Lower lobe of right lung (tissue), 2 donors: ENCODE measurements around the gene IKBIP. TPM values are rescaled to one million over a fixed set of nuclear protein-coding genes. Genes with fewer than 3 reads are reported as not detected.

Experiments used
- ATAC-seq, 2 donors: fragments of 200-7000 bp; cut with Tn5 transposase; one replicate each; pipeline ENCODE4 v1.9.1; 2020 to 2022; ENCODE audit warnings: mild to moderate bottlenecking in 2 of 2, moderate library complexity in 2 of 2
- DNase-seq: peaks from one replicate; pipeline ENCODE4 v3.0.0-alpha.2; 2020
- H3K27ac ChIP-seq: fragments of 200-600 bp; one replicate; pipeline ENCODE4 v1.8.0; 2022
- H3K27me3 ChIP-seq: fragments of 200-600 bp; one replicate; pipeline ENCODE4 v1.8.0; 2022; ENCODE audit warnings: low read depth
- H3K36me3 ChIP-seq: fragments of 200-600 bp; one replicate; pipeline ENCODE4 v1.8.0; 2022; ENCODE audit warnings: mild to moderate bottlenecking
- H3K4me1 ChIP-seq: fragments of 200-600 bp; one replicate; pipeline ENCODE4 v1.8.0; 2022
- H3K4me3 ChIP-seq: fragments of 200-600 bp; one replicate; pipeline ENCODE4 v1.8.0; 2022; ENCODE audit warnings: mild to moderate bottlenecking
- H3K9me3 ChIP-seq: fragments of 200-600 bp; one replicate; pipeline ENCODE4 v1.8.0; 2022
- CTCF ChIP-seq: fragments of 200-600 bp; IDR thresholded peaks from one replicate; pipeline ENCODE4 v1.8.0; 2022; ENCODE audit warnings: antibody characterized with exemption, mild to moderate bottlenecking
- intact Hi-C: fragments of 100-400 bp; cut with DNase I; formaldehyde crosslinking; loops from one replicate; pipeline ENCODE4 v1.11.0; 2022
- total RNA-seq: library from RNA; stranded (reverse); fragmentation: NEBNext Ultra II Directional; extraction: Animal tissue kit (Norgen Biotek cat#: 25700); gene quantifications from one replicate; pipeline ENCODE4 v1.2.1, GENCODE V29; 2021
- donor health status: DM: no; HTN: yes; CAD: no; lungs with severe emphysema.

IKBIP gene
- total RNA-seq, 1 donor from 2014 or later = 13.4 TPM

GRCh38 chr12:98660521-98660920, 15.9 kb upstream of the IKBIP start:
- H3K36me3 ChIP-seq = peaks cover 91% of the 10 kb centered on the region
- DNase-seq (no peak), ATAC-seq (peak in 1 of 2 donors; percentile 52)

GRCh38 chr12:98656289-98657101, 11.9 kb upstream of the IKBIP start:
- DNase-seq (no peak), ATAC-seq (no peak)
- Histone ChIP-seq H3K9me3 (no peaks in the 10 kb centered on the region), H3K36me3 (peaks cover 68% of the 10 kb centered on the region), H3K27ac (no peak overlapping the region), H3K4me1 (no peaks in the 10 kb centered on the region), H3K4me3 (no peak overlapping the region), H3K27me3 (no peaks in the 10 kb centered on the region)
- intact Hi-C loops = no loop called here
- TF ChIP-seq CTCF = no peak

More at GRCh38 chr12:98660521-98660920, 15.9 kb upstream of the IKBIP start:
- TF ChIP-seq CTCF = no peak
- no peak overlapping the region for H3K4me3 ChIP-seq
- H3K4me1 ChIP-seq = no peaks in the 10 kb centered on the region
- intact Hi-C loops = no loop called here
- H3K27me3 ChIP-seq = no peaks in the 10 kb centered on the region
- H3K9me3 ChIP-seq = no peaks in the 10 kb centered on the region
- no peak overlapping the region for H3K27ac ChIP-seq

GRCh38 chr12:98653866-98654493, 9.4 kb upstream of the IKBIP start:
- DNase-seq = no peak
- intact Hi-C loops = no loop called here
- Histone ChIP-seq H3K9me3 (no peaks in the 10 kb centered on the region), H3K4me3 (no peak overlapping the region), H3K4me1 (no peaks in the 10 kb centered on the region), H3K27ac (no peak overlapping the region), H3K27me3 (no peaks in the 10 kb centered on the region), H3K36me3 (peaks cover 67% of the 10 kb centered on the region)
- ATAC-seq = peak in 1 of 2 donors; percentile 59
- peak; percentile 64 for TF ChIP-seq CTCF

GRCh38 chr12:98651328-98651727, 6.7 kb upstream of the IKBIP start:
- H3K27me3 ChIP-seq = no peaks in the 10 kb centered on the region
- intact Hi-C loops = no loop called here
- TF ChIP-seq CTCF = no peak
- H3K9me3 ChIP-seq = no peaks in the 10 kb centered on the region
- no peak overlapping the region for H3K27ac ChIP-seq
- DNase-seq = no peak
- no peak for ATAC-seq
- H3K36me3 ChIP-seq = peaks cover 59% of the 10 kb centered on the region
- peaks cover 18% of the 10 kb centered on the region for H3K4me1 ChIP-seq
- no peak overlapping the region for H3K4me3 ChIP-seq

- ATAC-seq = no peak
- Histone ChIP-seq H3K4me3 (peak overlapping the region; percentile 97), H3K4me1 (peaks cover 31% of the 10 kb centered on the region), H3K36me3 (peaks cover 37% of the 10 kb centered on the region), H3K9me3 (no peaks in the 10 kb centered on the region), H3K27ac (no peak overlapping the region), H3K27me3 (no peaks in the 10 kb centered on the region)
- no peak for TF ChIP-seq CTCF
- intact Hi-C loops = no loop called here
- DNase-seq = no peak
These were observed 1.9 kb upstream of the IKBIP start for GRCh38 chr12:98646294-98647090.
